ENCODE measurements around the gene IL17B. TPM values are rescaled to one million over a fixed set of nuclear protein-coding genes. Genes with fewer than 3 reads are reported as not detected.
A peak's percentile ranks its signal among the peaks of the same experiment; 100 is the strongest.

IL17B gene
- total RNA-seq, 1 donor from 2014 or later, result not detected

DNA sequence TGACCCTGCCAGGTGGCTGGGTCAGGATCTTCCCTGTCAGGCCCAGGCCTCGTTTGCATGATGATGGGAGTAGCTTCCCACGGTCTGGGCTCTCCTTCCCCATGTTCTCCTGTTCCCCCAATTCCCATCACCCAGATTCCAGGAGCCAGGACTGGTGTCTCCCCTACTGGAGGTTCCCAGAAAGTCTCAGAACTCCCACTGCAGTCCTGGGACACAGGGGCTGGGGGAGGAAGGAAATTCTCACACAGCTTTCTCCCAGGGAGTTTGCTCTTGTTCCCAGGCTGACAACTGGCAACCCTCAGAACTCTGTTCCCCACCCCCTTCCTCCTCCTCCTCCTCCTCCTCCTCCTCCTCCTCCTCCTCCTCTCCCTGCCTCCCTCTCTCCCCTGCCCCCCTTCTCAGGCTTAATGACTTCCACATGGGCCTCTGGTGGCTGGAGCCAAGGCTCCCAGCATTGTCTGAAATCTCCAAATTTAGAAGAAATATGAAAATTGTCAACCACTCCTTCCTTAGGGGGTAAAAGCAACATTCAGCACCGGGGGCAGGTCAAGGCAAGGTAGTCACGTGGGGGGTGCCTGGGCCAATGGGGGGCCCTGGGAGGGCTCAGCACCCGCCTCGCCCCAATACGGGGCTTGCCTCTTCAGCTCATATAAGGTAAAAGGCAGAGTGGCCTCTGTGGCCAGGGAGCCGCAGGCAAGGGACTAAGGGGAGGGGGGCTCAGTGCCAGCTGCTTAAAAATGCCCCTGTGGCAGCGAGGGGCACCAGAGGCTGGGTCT, 27.3 kb upstream of the IL17B start:
- peaks cover 3% of the 10 kb centered on the region for H3K36me3 ChIP-seq
- H3K4me1 ChIP-seq, result peaks cover 19% of the 10 kb centered on the region
- peak; percentile 75 for DNase-seq
- no peaks in the 10 kb centered on the region for H3K9me3 ChIP-seq (replicated peaks)
- no peaks in the 10 kb centered on the region for H3K27me3 ChIP-seq (ENCODE audit: low read depth)
- peak overlapping the region; percentile 95 for H3K27ac ChIP-seq (replicated peaks)
- intact Hi-C loops (cut with micrococcal nuclease), result no loop called here
- TF ChIP-seq, protein P1, sequence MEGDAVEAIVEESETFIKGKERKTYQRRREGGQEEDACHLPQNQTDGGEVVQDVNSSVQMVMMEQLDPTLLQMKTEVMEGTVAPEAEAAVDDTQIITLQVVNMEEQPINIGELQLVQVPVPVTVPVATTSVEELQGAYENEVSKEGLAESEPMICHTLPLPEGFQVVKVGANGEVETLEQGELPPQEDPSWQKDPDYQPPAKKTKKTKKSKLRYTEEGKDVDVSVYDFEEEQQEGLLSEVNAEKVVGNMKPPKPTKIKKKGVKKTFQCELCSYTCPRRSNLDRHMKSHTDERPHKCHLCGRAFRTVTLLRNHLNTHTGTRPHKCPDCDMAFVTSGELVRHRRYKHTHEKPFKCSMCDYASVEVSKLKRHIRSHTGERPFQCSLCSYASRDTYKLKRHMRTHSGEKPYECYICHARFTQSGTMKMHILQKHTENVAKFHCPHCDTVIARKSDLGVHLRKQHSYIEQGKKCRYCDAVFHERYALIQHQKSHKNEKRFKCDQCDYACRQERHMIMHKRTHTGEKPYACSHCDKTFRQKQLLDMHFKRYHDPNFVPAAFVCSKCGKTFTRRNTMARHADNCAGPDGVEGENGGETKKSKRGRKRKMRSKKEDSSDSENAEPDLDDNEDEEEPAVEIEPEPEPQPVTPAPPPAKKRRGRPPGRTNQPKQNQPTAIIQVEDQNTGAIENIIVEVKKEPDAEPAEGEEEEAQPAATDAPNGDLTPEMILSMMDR (IDR thresholded peaks at IDR 0.05; ENCODE audit: borderline replicate concordance), result no peak
- H3K4me3 ChIP-seq, result peak overlapping the region; percentile 63

DNA sequence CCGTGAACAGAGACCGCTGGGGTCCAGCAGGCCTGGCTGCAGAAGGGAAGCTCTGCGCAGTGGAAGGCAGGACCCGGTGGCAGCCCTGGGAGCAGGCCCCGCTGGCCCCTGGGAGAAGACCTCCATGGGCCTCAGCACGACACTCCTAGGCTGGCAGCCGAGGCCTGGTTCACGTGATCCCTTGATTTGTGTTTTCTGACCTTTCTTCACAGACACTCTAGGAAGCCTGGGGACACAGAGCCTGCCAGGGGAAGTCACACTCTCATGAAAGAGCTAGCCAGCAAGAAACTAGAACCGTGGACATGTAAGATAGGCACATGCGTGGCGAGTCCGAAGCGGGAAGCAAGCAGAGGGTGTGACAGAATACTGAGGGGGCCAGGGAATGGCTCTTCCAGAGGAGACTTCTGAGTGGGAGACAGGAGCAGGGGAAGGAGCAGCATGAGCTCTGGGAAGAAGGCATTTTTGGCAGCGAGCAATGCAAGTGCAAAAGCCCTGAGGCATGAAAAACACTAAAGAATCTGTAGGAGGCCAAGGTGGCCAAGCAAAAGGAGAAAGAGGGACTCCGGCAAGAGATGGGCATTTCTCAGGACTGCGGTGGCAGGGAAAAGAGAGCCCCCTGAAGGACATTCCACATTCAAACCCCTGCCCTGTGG, 26.6 kb upstream of the IL17B start:
- intact Hi-C loops (cut with micrococcal nuclease), result no loop called here
- no peak for DNase-seq

DNA sequence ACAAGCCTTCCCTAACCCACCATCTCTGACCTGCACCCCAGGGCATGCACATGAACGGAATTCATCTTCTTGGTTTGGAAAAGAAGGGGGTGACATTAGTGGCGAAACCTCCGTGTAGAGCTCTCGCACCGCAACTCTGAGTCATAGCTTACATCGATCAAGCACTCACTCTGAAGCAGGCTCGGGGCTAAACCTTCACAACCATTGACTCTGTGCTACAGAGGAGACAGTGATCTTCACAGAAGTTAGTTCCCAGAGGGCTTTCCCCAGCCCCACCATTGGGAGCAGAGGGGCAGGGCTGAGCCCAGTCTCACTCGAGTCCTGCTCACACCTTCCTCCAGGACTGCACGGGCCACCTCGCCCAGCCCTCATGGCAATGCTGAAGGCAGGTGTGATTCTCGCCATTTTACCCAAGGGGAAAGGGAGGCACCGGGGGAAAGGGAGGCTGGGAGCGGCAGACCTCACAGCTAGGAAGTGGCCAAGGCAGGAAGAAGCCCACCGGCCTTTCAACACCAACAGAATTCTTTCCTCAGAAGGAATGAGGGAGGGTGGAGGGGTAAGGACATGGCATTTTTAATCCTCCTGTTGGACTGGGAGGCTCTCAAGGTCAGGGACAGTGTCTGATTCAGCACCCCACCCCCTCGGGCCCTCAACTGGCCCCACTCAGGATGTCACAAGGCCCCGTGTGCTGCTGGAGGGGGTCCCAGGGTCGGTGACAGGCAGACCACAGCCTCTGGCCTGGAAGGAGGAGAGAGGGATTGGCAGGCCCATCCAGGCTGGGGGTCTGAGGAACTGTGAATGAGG, 25.9 kb upstream of the IL17B start:
- H3K27me3 ChIP-seq (ENCODE audit: low read depth), result no peaks in the 10 kb centered on the region
- H3K9me3 ChIP-seq (replicated peaks), result no peaks in the 10 kb centered on the region
- DNase-seq, result no peak
- H3K4me3 ChIP-seq, result no peak overlapping the region
- peaks cover 23% of the 10 kb centered on the region for H3K4me1 ChIP-seq
- TF ChIP-seq, protein P1 (IDR thresholded peaks at IDR 0.05; ENCODE audit: borderline replicate concordance), result no peak
- peak overlapping the region; percentile 79 for H3K27ac ChIP-seq (replicated peaks)
- intact Hi-C loops (cut with micrococcal nuclease), result no loop called here
- peaks cover 3% of the 10 kb centered on the region for H3K36me3 ChIP-seq

More for the DNA sequence above, 26.6 kb upstream of the IL17B start:
- Histone ChIP-seq H3K27me3 (ENCODE audit: low read depth) (no peaks in the 10 kb centered on the region), H3K36me3 (peaks cover 3% of the 10 kb centered on the region), H3K4me3 (peak overlapping the region; percentile 36), H3K9me3 (replicated peaks) (no peaks in the 10 kb centered on the region), H3K4me1 (peaks cover 18% of the 10 kb centered on the region), H3K27ac (replicated peaks) (peak overlapping the region; percentile 79)
- TF ChIP-seq, protein P1 (IDR thresholded peaks at IDR 0.05; ENCODE audit: borderline replicate concordance), result no peak

DNA sequence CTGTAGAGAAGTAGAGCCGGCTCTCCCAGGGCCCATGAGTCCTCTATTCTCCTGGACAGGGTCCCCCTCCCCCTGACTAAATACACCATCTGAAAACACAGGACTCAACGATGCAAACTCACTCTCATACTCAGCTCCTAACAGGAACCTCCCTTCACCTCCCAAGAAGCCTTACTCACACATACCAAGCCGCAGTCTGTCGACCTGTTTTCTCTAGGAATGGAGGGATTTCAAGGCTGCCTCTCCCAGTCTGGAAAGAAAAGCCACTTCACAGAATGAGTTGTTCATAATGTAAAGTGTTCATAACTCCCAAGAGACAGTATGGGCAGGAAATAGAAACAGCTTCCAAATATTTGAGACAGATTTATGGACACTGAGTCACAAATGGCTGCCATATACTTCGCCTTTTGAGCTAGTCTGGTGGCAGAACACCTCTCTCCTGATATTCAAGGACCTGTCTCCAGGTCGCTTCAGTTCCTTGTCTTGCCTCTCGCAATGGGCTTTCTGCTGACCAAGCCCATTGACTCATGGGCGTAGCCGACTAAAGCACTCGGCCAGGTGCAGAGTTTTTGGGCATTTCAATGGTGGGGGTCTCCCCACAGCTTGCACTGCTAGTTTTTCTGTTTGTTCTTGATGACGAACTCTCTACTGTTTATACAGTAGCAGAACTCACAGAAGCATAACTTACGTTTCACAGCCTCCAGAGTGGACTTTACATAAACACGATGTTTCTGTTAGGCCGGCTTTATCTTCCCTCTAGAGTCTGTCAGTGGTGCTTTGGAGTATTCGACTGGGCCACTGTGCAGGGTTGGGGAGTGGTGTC, 25.0 kb upstream of the IL17B start:
- DNase-seq, result no peak
- Histone ChIP-seq H3K36me3 (peaks cover 3% of the 10 kb centered on the region), H3K9me3 (replicated peaks) (no peaks in the 10 kb centered on the region), H3K4me1 (peaks cover 23% of the 10 kb centered on the region), H3K27ac (replicated peaks) (peak overlapping the region; percentile 79), H3K27me3 (ENCODE audit: low read depth) (no peaks in the 10 kb centered on the region), H3K4me3 (no peak overlapping the region)
- TF ChIP-seq, protein P1 (IDR thresholded peaks at IDR 0.05; ENCODE audit: borderline replicate concordance), result no peak
- intact Hi-C loops (cut with micrococcal nuclease), result no loop called here

DNA sequence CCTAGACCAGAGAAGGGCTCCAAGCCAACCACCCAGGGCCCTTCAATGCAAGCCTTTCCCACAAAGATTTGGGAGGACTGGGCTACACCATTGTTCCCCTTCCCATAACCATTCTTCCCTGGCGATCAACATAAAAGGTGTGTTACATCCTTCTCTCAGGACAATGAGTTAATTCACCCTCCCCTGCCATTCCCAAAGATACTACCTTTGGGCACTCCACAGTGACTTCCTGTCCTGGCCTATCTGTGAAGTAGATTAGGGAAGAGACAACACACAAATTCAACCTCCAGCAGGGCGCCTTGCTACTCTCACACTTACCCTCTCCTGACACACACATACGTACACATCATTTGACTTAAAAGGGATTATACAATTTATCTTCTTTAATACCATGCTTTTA, 23.2 kb upstream of the IL17B start:
- no peaks in the 10 kb centered on the region for H3K9me3 ChIP-seq (replicated peaks)
- no peak overlapping the region for H3K27ac ChIP-seq (replicated peaks)
- H3K27me3 ChIP-seq (ENCODE audit: low read depth), result no peaks in the 10 kb centered on the region
- H3K4me1 ChIP-seq, result peaks cover 23% of the 10 kb centered on the region
- no peaks in the 10 kb centered on the region for H3K36me3 ChIP-seq
- DNase-seq, result no peak
- no peak overlapping the region for H3K4me3 ChIP-seq
- intact Hi-C loops (cut with micrococcal nuclease), result no loop called here
- TF ChIP-seq, protein P1 (IDR thresholded peaks at IDR 0.05; ENCODE audit: borderline replicate concordance), result no peak

All from left ventricle myocardium inferior (tissue), 1 donor.